Measurements from ENCODE around the gene TSKU. TPM values are rescaled to one million over a fixed set of nuclear protein-coding genes. Genes with fewer than 3 reads are reported as not detected.
"Not testable (repeated sequence)": the region's sequence is repeated elsewhere in the genome, so short reads cannot be mapped to it uniquely, and the experiment has no call there.

Gene TSKU
- total RNA-seq, 6 experiments from 2014 or later: 8.3 to 11.0 (median 10.1) TPM

GRCh38 chr11:76787911-76788596 lies 4.9 kb downstream of the TSKU start:
- Mint-ChIP-seq H3K27ac (no peak overlapping the region), H3K36me3 (ENCODE audit: low read depth) (peaks cover 22% of the 10 kb centered on the region; the same call in 1 of the 2 replicates), H3K4me3 (no peak overlapping the region), H3K9me3 (peaks cover 6% of the 10 kb centered on the region; the same call in 1 of the 2 replicates), H3K4me1 (ENCODE audit: low read depth) (peaks cover 39% of the 10 kb centered on the region), H3K27me3 (ENCODE audit: insufficient read depth) (peaks cover 12% of the 10 kb centered on the region)
- no peak for DNase-seq
- TF ChIP-seq, protein P1, sequence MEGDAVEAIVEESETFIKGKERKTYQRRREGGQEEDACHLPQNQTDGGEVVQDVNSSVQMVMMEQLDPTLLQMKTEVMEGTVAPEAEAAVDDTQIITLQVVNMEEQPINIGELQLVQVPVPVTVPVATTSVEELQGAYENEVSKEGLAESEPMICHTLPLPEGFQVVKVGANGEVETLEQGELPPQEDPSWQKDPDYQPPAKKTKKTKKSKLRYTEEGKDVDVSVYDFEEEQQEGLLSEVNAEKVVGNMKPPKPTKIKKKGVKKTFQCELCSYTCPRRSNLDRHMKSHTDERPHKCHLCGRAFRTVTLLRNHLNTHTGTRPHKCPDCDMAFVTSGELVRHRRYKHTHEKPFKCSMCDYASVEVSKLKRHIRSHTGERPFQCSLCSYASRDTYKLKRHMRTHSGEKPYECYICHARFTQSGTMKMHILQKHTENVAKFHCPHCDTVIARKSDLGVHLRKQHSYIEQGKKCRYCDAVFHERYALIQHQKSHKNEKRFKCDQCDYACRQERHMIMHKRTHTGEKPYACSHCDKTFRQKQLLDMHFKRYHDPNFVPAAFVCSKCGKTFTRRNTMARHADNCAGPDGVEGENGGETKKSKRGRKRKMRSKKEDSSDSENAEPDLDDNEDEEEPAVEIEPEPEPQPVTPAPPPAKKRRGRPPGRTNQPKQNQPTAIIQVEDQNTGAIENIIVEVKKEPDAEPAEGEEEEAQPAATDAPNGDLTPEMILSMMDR (IDR thresholded peaks at IDR 0.05): no peak

GRCh38 chr11:76788661-76789442 lies 5.7 kb downstream of the TSKU start:
- peaks cover 22% of the 10 kb centered on the region; the same call in 1 of the 2 replicates for H3K36me3 Mint-ChIP-seq (ENCODE audit: low read depth)
- no peak overlapping the region for H3K27ac Mint-ChIP-seq
- peaks cover 14% of the 10 kb centered on the region for H3K27me3 Mint-ChIP-seq (ENCODE audit: insufficient read depth)
- no peak for DNase-seq
- TF ChIP-seq, protein P1 (IDR thresholded peaks at IDR 0.05): no peak
- H3K4me3 Mint-ChIP-seq: no peak overlapping the region
- H3K4me1 Mint-ChIP-seq (ENCODE audit: low read depth): peaks cover 39% of the 10 kb centered on the region
- peaks cover 6% of the 10 kb centered on the region; the same call in 1 of the 2 replicates for H3K9me3 Mint-ChIP-seq

- Mint-ChIP-seq H3K27ac (no peak overlapping the region), H3K27me3 (ENCODE audit: insufficient read depth) (peaks cover 14% of the 10 kb centered on the region), H3K4me1 (ENCODE audit: low read depth) (peaks cover 39% of the 10 kb centered on the region), H3K36me3 (ENCODE audit: low read depth) (peaks cover 22% of the 10 kb centered on the region; the same call in 1 of the 2 replicates), H3K9me3 (peaks cover 6% of the 10 kb centered on the region; the same call in 1 of the 2 replicates), H3K4me3 (no peak overlapping the region)
- no peak for DNase-seq
- TF ChIP-seq, protein P1 (IDR thresholded peaks at IDR 0.05): no peak
These were observed 6.2 kb downstream of the TSKU start for GRCh38 chr11:76789443-76789719.

DNA sequence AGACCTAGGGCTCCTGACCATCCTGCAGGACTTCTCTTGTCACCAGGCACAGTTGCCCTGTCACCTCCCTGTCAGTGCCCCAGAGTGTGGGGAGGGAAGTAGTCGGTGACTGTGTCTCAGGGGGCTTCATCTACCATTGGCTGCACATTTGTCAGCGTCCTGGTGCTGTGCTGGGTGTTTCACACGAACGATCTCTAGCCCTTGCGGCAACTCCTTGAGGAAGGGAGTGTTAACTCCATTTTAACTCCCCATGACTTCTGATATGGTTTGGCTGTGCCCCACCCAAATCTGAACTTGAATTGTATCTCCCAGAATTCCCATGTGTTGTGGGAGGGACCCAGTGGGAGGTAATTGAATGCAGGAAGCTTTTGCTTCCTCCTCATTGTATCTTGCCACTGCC lies 7.1 kb downstream of the TSKU start:
- H3K9me3 Mint-ChIP-seq: peaks cover 6% of the 10 kb centered on the region; the same call in 1 of the 2 replicates
- no peak overlapping the region for H3K4me3 Mint-ChIP-seq
- peaks cover 12% of the 10 kb centered on the region for H3K27me3 Mint-ChIP-seq (ENCODE audit: insufficient read depth)
- TF ChIP-seq, protein P1 (IDR thresholded peaks at IDR 0.05): no peak
- H3K4me1 Mint-ChIP-seq (ENCODE audit: low read depth): peaks cover 31% of the 10 kb centered on the region
- no peak overlapping the region for H3K27ac Mint-ChIP-seq
- H3K36me3 Mint-ChIP-seq (ENCODE audit: low read depth): peaks cover 22% of the 10 kb centered on the region; the same call in 1 of the 2 replicates
- no peak for DNase-seq

DNA sequence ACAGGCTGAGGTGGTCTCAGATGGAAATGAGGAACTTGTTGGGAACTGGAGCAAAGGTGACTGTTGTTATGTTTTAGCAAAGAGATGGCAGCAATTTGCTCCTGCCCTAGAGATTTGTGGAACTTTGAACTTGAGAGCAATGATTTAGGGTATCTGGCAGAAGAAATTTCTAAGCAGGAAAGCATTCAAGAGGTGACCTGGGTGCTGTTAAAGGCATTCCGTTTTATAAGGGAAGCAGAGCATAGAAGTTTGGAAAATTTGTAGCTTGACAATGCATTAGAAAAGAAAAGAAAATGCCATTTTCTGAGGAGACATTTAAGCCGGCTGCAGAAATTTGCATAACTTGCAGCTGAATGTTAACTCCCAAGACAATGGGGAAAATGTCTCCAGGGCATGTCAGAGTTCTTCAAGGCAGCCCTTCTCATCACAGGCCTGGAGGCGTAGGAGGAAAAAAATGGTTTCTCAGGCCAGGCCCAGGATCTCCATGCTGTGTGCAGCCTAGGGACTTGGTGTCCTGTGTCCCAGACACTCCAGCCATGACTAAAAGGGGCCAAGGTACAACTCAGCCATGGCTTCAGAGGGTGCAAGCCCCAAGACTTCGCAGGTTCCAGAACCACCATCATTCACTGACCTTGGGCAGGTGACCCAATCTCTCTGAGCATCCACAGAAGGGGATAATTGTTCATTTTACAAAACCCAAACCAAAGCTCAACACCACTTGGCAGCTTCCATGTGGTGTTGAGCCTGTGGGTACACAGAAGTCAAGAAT lies 8.0 kb downstream of the TSKU start:
- H3K4me3 Mint-ChIP-seq: not testable (repeated sequence)

More for the DNA sequence above, 8.0 kb downstream of the TSKU start:
- H3K27me3 Mint-ChIP-seq (ENCODE audit: insufficient read depth): peaks cover 10% of the 10 kb centered on the region
- H3K36me3 Mint-ChIP-seq (ENCODE audit: low read depth): peaks cover 22% of the 10 kb centered on the region; the same call in 1 of the 2 replicates
- H3K9me3 Mint-ChIP-seq, DNase-seq, H3K27ac Mint-ChIP-seq: not testable (repeated sequence)
- peaks cover 29% of the 10 kb centered on the region for H3K4me1 Mint-ChIP-seq (ENCODE audit: low read depth)

Measured in HFFc6 (cell line).